Measurements from ENCODE around the gene PMF1.

Gene PMF1

DNA sequence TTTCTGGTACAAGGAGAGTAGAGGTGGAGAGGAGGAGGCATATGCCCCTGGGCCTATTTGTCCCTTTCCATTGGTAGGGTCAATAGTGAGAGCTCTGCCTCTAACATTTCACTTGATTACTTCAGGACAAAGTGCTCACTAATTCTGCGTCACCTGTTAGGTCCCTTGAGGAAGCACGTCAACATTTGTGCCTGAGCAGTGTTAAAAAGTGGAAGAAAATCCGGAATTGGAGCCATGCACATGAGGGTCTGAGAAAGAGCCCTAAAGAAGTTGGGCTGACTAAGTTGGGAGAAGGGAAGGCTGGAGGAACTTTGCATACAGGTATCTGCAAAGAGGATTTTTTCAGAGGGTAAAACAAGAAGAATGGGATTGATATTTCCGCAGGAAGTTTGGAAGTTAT is 17.0 kb upstream of the PMF1 start:
- TF ChIP-seq, protein P1, sequence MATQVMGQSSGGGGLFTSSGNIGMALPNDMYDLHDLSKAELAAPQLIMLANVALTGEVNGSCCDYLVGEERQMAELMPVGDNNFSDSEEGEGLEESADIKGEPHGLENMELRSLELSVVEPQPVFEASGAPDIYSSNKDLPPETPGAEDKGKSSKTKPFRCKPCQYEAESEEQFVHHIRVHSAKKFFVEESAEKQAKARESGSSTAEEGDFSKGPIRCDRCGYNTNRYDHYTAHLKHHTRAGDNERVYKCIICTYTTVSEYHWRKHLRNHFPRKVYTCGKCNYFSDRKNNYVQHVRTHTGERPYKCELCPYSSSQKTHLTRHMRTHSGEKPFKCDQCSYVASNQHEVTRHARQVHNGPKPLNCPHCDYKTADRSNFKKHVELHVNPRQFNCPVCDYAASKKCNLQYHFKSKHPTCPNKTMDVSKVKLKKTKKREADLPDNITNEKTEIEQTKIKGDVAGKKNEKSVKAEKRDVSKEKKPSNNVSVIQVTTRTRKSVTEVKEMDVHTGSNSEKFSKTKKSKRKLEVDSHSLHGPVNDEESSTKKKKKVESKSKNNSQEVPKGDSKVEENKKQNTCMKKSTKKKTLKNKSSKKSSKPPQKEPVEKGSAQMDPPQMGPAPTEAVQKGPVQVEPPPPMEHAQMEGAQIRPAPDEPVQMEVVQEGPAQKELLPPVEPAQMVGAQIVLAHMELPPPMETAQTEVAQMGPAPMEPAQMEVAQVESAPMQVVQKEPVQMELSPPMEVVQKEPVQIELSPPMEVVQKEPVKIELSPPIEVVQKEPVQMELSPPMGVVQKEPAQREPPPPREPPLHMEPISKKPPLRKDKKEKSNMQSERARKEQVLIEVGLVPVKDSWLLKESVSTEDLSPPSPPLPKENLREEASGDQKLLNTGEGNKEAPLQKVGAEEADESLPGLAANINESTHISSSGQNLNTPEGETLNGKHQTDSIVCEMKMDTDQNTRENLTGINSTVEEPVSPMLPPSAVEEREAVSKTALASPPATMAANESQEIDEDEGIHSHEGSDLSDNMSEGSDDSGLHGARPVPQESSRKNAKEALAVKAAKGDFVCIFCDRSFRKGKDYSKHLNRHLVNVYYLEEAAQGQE (IDR thresholded peaks at IDR 0.05; ENCODE audit: insufficient read depth in 1 of 2, low read depth in 2 of 2, low read length in 2 of 2), result no peak
- TF ChIP-seq TAF1 (IDR thresholded peaks at IDR 0.05; ENCODE audit: borderline replicate concordance, insufficient read depth, low read length) (no peak), SIN3A (IDR thresholded peaks at IDR 0.05; ENCODE audit: borderline replicate concordance, insufficient read depth, low read length) (no peak), FOXP2 (optimal IDR thresholded peaks at IDR 0.05; ENCODE audit: borderline replicate concordance, extremely low read depth, extremely low read length, insufficient read depth) (no peak)

DNA sequence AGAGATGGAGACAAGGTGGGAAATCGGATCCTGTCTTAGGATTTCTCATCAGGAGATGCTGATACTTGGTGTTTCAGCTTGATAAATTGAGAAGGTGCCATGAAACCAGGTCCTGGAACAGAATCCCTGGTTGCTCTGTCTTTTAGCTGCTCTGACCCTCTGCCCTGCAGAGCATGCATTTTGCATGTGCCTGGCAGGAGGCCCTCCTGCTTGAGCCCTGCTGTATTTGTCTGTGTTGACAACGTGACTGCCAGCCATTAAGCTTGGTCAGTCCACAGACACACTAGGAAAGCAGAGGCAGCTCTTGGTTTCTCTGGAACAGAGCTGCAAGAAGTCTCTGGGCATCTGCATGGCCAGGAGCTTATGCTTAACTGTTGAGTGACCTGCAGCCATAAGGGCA is 16.4 kb upstream of the PMF1 start:
- TF ChIP-seq POLR2AphosphoS5 (IDR thresholded peaks at IDR 0.05; ENCODE audit: low read depth, low read length), result no peak
- TF ChIP-seq SIN3A (IDR thresholded peaks at IDR 0.05; ENCODE audit: borderline replicate concordance, insufficient read depth, low read length), result no peak
- no peak for TF ChIP-seq FOXP2 (optimal IDR thresholded peaks at IDR 0.05; ENCODE audit: borderline replicate concordance, extremely low read depth, extremely low read length, insufficient read depth)
- TF ChIP-seq, protein P1 (IDR thresholded peaks at IDR 0.05; ENCODE audit: insufficient read depth in 1 of 2, low read depth in 2 of 2, low read length in 2 of 2), result no peak
- no peak for TF ChIP-seq TAF1 (IDR thresholded peaks at IDR 0.05; ENCODE audit: borderline replicate concordance, insufficient read depth, low read length)

DNA sequence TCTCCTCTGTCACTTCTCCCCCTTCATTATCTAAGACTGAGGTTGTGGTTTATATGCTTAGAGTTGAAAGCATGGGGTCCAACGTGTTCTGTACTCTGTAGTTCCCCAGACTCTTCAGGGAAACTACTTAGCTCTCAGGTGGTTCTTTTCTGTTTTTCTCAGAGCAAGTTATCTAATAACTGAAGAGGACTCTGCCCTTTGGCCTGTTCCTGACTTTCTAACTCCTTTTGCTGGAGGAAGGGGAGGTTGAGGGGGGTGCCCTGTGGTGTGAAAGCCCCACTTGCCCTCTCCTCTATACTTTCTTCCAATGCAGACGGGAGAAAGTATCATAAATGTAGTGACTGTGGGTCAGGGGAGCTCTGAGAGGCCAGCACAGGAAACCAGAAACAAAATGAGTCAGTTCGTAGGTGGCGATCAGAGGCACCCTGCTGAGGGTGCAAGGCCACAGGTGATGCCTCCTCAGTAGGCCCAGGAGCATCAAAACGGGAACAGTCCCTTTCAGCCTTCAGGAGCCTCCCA is 13.9 kb upstream of the PMF1 start:
- no peak for TF ChIP-seq POLR2AphosphoS5 (IDR thresholded peaks at IDR 0.05; ENCODE audit: low read depth, low read length)
- no peak for TF ChIP-seq FOXP2 (optimal IDR thresholded peaks at IDR 0.05; ENCODE audit: borderline replicate concordance, extremely low read depth, extremely low read length, insufficient read depth)
- TF ChIP-seq, protein P1 (IDR thresholded peaks at IDR 0.05; ENCODE audit: insufficient read depth in 1 of 2, low read depth in 2 of 2, low read length in 2 of 2), result no peak
- TF ChIP-seq TAF1 (IDR thresholded peaks at IDR 0.05; ENCODE audit: borderline replicate concordance, insufficient read depth, low read length), result no peak
- TF ChIP-seq SIN3A (IDR thresholded peaks at IDR 0.05; ENCODE audit: borderline replicate concordance, insufficient read depth, low read length), result no peak

DNA sequence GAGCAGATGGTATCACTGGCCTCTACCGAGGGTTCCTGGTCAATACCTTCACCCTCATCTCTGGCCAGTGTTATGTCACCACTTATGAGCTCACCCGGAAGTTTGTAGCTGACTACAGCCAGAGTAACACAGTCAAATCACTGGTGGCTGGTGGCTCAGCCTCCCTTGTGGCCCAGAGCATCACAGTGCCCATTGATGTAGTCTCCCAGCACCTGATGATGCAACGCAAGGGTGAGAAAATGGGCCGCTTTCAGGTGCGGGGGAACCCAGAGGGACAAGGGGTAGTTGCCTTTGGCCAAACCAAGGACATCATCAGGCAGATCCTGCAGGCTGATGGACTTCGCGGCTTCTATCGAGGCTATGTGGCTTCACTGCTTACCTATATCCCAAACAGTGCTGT is 12.8 kb upstream of the PMF1 start:
- TF ChIP-seq, protein P1 (IDR thresholded peaks at IDR 0.05; ENCODE audit: insufficient read depth in 1 of 2, low read depth in 2 of 2, low read length in 2 of 2), result no peak

DNA sequence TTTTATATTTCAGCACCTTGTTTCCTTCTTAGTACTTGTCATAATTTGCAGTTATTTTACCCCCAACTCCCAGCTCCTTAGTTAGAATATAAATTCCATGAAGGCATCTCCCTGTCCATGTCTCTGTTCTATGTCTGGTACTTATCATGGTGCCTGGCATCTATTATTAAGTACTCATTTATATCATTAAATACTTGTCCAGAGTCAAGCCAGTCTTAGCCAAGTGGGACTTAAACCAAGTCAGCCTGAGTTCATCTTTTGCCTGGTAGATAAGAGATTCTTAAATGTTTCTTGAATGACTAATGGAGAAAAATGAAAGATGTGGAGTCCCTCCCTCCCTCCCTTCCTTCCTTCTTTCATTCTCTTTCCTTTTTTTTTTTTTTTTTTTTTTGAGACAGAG is 9.5 kb upstream of the PMF1 start:
- TF ChIP-seq FOXP2 (optimal IDR thresholded peaks at IDR 0.05; ENCODE audit: borderline replicate concordance, extremely low read depth, extremely low read length, insufficient read depth), result no peak
- TF ChIP-seq SIN3A (IDR thresholded peaks at IDR 0.05; ENCODE audit: borderline replicate concordance, insufficient read depth, low read length), result no peak
- TF ChIP-seq, protein P1 (IDR thresholded peaks at IDR 0.05; ENCODE audit: insufficient read depth in 1 of 2, low read depth in 2 of 2, low read length in 2 of 2), result no peak
- TF ChIP-seq POLR2AphosphoS5 (IDR thresholded peaks at IDR 0.05; ENCODE audit: low read depth, low read length), result no peak
- no peak for TF ChIP-seq TAF1 (IDR thresholded peaks at IDR 0.05; ENCODE audit: borderline replicate concordance, insufficient read depth, low read length)

Data from PFSK-1 (cell line).